H1 (cell line): ENCODE measurements around the gene C1orf174. TPM values are rescaled to one million over a fixed set of nuclear protein-coding genes. Genes with fewer than 3 reads are reported as not detected.

Experiments
- CTCF ChIA-PET: fragments of 300-600 bp; sonication (Branson Sonifier 250); formaldehyde crosslinking; loops from one replicate; lab custom pipeline; 2021; ENCODE audit not compliant: partially characterized antibody; lab: Charles Lee
- POLR2A ChIA-PET: fragments of 300-600 bp; sonication (Branson Sonifier 250); formaldehyde crosslinking; loops from one replicate; lab custom pipeline; 2021; ENCODE audit warnings: inconsistent platforms; ENCODE audit not compliant: partially characterized antibody; lab: Charles Lee
- DNase-seq, 2 experiments: peaks; one replicate each; pipeline versions ENCODE4 v3.0.0 to v3.0.0-alpha.2; 2010 to 2022; ENCODE audit warnings: low spot score in 2 of 2, low read depth in 1 of 2, mixed read lengths in 1 of 2
- FAIRE-seq: peaks from 2 replicates; lab custom pipeline; 2011; peaks lifted over from hg19 to GRCh38; lab: Jason Lieb, UNC
- H2AFZ ChIP-seq: 2 replicates; pipeline ENCODE4 v1.8.1; 2012; ENCODE audit warnings: low read length, inconsistent platforms
- H2AK5ac ChIP-seq: 2 replicates; pipeline ENCODE4 v1.6.1; 2013; ENCODE audit warnings: low read depth, low read length
- H2BK120ac ChIP-seq: replicated peaks from 2 replicates; pipeline ENCODE3; 2013; ENCODE audit warnings: low read depth, low read length, inconsistent platforms
- H2BK12ac ChIP-seq: 2 replicates; pipeline ENCODE4 v1.6.1; 2013; ENCODE audit warnings: low read depth, low read length
- H2BK15ac ChIP-seq: 2 replicates; pipeline ENCODE4 v1.6.1; 2013; ENCODE audit warnings: low read length
- H2BK20ac ChIP-seq: 2 replicates; pipeline ENCODE4 v1.6.1; 2013; ENCODE audit warnings: low read length
- H2BK5ac ChIP-seq: 2 replicates; pipeline ENCODE4 v1.6.1; 2013; ENCODE audit warnings: low read depth, low read length
- H3K14ac ChIP-seq: 2 replicates; pipeline ENCODE4 v1.6.1; 2013; ENCODE audit warnings: inconsistent platforms; ENCODE audit not compliant: insufficient read length
- H3K18ac ChIP-seq: 2 replicates; pipeline ENCODE4 v1.6.1; 2013; ENCODE audit warnings: low read length; ENCODE audit errors: extremely low read depth
- H3K23ac ChIP-seq: 2 replicates; pipeline ENCODE4 v1.6.1; 2013; ENCODE audit warnings: inconsistent platforms; ENCODE audit not compliant: insufficient read length
- H3K23me2 ChIP-seq: 2 replicates; pipeline ENCODE4 v1.6.1; 2013; ENCODE audit warnings: low read depth, low read length
- H3K27ac ChIP-seq: 2 replicates; pipeline ENCODE4 v1.6.1; 2011; ENCODE audit warnings: low read depth, low read length, inconsistent platforms
- H3K27me3 ChIP-seq, 4 experiments: replicated peaks in 1 of 4; 1 replicate in 1 of 4; 2 replicates in 3 of 4; pipeline versions ENCODE4 v1.6.1 to v1.8.1; 2011 to 2013; ENCODE audit warnings: low read length in 3 of 4, mild to moderate bottlenecking in 3 of 4, inconsistent platforms in 2 of 4, mixed read lengths in 2 of 4, moderate library complexity in 1 of 4; ENCODE audit not compliant: control insufficient read depth in 3 of 4, insufficient read depth in 3 of 4; ENCODE audit errors: extremely low read depth in 1 of 4
- H3K36me3 ChIP-seq, 4 experiments: 2 replicates each; pipeline versions ENCODE4 v1.6.1 to v1.8.1; 2011 to 2013; ENCODE audit warnings: mild to moderate bottlenecking in 4 of 4, low read length in 3 of 4, moderate library complexity in 2 of 4, control low read depth in 1 of 4, inconsistent platforms in 1 of 4; ENCODE audit not compliant: insufficient read depth in 4 of 4, control insufficient read depth in 2 of 4
- H3K4ac ChIP-seq: replicated peaks from 2 replicates; pipeline ENCODE3; 2013; ENCODE audit warnings: low read length, low read depth, mixed read lengths, inconsistent platforms; ENCODE audit not compliant: insufficient read length
- H3K4me1 ChIP-seq, 4 experiments: replicated peaks in 1 of 4; 1 replicate in 1 of 4; 2 replicates in 3 of 4; pipeline versions ENCODE4 v1.6.1 to v1.8.1; 2011 to 2013; ENCODE audit warnings: low read length in 3 of 4, inconsistent platforms in 2 of 4, mixed read lengths in 1 of 4; ENCODE audit not compliant: insufficient read depth in 4 of 4, control insufficient read depth in 3 of 4
- H3K4me2 ChIP-seq, 2 experiments: 2 replicates each; pipeline versions ENCODE4 v1.6.1 to v1.8.1; 2011 to 2013; ENCODE audit warnings: low read depth in 2 of 2, low read length in 2 of 2, control low read depth in 1 of 2, inconsistent platforms in 1 of 2, mild to moderate bottlenecking in 1 of 2; ENCODE audit not compliant: insufficient read depth in 1 of 2
- H3K4me3 ChIP-seq, 4 experiments: fragments of 200-600, 300-600 bp in 1 of 4; sonication (generic), shearing (Covaris generic), sonication (Bioruptor Twin) in 1 of 4; 2 replicates each; pipeline versions ENCODE4 v1.5.1 to v1.8.1; 2011 to 2016; ENCODE audit warnings: low read length in 4 of 4, low read depth in 3 of 4, control low read depth in 2 of 4, inconsistent platforms in 2 of 4, mild to moderate bottlenecking in 2 of 4, mixed read lengths in 1 of 4, moderate library complexity in 1 of 4; ENCODE audit not compliant: insufficient read depth in 2 of 4; ENCODE audit errors: extremely low read depth in 1 of 4
- H3K56ac ChIP-seq: replicated peaks from 2 replicates; pipeline ENCODE3; 2013; ENCODE audit warnings: low read depth, mild to moderate bottlenecking, mixed read lengths, low read length, inconsistent platforms; ENCODE audit not compliant: insufficient read length
- H3K79me1 ChIP-seq: 2 replicates; pipeline ENCODE4 v1.6.1; 2013; ENCODE audit warnings: low read depth, low read length, control low read depth
- H3K79me2 ChIP-seq, 2 experiments: 2 replicates each; pipeline versions ENCODE4 v1.6.1 to v1.8.1; 2012 to 2013; ENCODE audit warnings: low read length in 2 of 2, mild to moderate bottlenecking in 2 of 2, inconsistent platforms in 1 of 2; ENCODE audit not compliant: insufficient read depth in 2 of 2, control insufficient read depth in 1 of 2
- H3K9ac ChIP-seq, 4 experiments: replicated peaks in 1 of 4; 1 replicate in 1 of 4; 2 replicates in 3 of 4; pipeline versions ENCODE4 v1.6.1 to v1.8.1; 2011 to 2013; ENCODE audit warnings: low read depth in 3 of 4, low read length in 3 of 4, control low read depth in 2 of 4, mild to moderate bottlenecking in 2 of 4, moderate library complexity in 2 of 4, inconsistent platforms in 1 of 4; ENCODE audit errors: extremely low read depth in 1 of 4
- H3K9me3 ChIP-seq, 2 experiments: 2 replicates each; pipeline versions ENCODE4 v1.6.1 to v1.8.1; 2012 to 2013; ENCODE audit warnings: mild to moderate bottlenecking in 2 of 2, moderate library complexity in 2 of 2, control low read depth in 1 of 2, inconsistent platforms in 1 of 2, low read depth in 1 of 2, low read length in 1 of 2, mixed read lengths in 1 of 2; ENCODE audit not compliant: insufficient read depth in 2 of 2
- H4K20me1 ChIP-seq, 2 experiments: replicated peaks in 1 of 2; 2 replicates each; pipeline versions ENCODE3 to v1.8.1; 2011 to 2013; ENCODE audit warnings: inconsistent platforms in 2 of 2, low read length in 2 of 2, mild to moderate bottlenecking in 1 of 2; ENCODE audit not compliant: insufficient read depth in 2 of 2, control insufficient read depth in 1 of 2
- H4K5ac ChIP-seq: 2 replicates; pipeline ENCODE4 v1.6.1; 2013; ENCODE audit warnings: low read length, low read depth, mixed read lengths, inconsistent platforms; ENCODE audit not compliant: insufficient read length
- H4K8ac ChIP-seq: 2 replicates; pipeline ENCODE4 v1.8.0; 2013; ENCODE audit warnings: mild to moderate bottlenecking, moderate library complexity, low read length, inconsistent platforms; ENCODE audit not compliant: insufficient read depth; ENCODE audit errors: extremely low read depth
- H4K91ac ChIP-seq: replicated peaks from 2 replicates; pipeline ENCODE3; 2013; ENCODE audit warnings: low read length, mixed read lengths, inconsistent platforms; ENCODE audit not compliant: insufficient read length
- CEBPB ChIP-seq: IDR thresholded peaks from 2 replicates; pipeline ENCODE4 v1.6.1; 2012; ENCODE audit warnings: low read depth, low read length
- CREB1 ChIP-seq: IDR thresholded peaks from 2 replicates; pipeline ENCODE4 v1.6.1; 2012; ENCODE audit warnings: inconsistent platforms
- E2F6 ChIP-seq: IDR thresholded peaks from 2 replicates; pipeline ENCODE4 v1.6.1; 2012; ENCODE audit warnings: inconsistent platforms
- GTF2F1 ChIP-seq: IDR thresholded peaks from 2 replicates; pipeline ENCODE4 v1.6.1; 2012; ENCODE audit warnings: low read depth, low read length, improper control_type of control experiment, borderline replicate concordance
- JUND ChIP-seq: IDR thresholded peaks from 2 replicates; pipeline ENCODE4 v1.6.1; 2011; ENCODE audit warnings: mild to moderate bottlenecking, improper control_type of control experiment, low read length
- PHF8 ChIP-seq: fragments of 200-600 bp; sonication (generic); conservative IDR thresholded peaks from 2 replicates; pipeline ENCODE4 v1.7.1; 2012; ENCODE audit warnings: low read depth, mild to moderate bottlenecking, inconsistent platforms, low read length, moderate library complexity
- RAD21 ChIP-seq, 2 experiments: IDR thresholded peaks in 1 of 2; conservative IDR thresholded peaks in 1 of 2; 2 replicates each; pipeline ENCODE4 v1.6.1; 2011; ENCODE audit warnings: low read depth in 2 of 2, low read length in 2 of 2, improper control_type of control experiment in 1 of 2, inconsistent platforms in 1 of 2, mild to moderate bottlenecking in 1 of 2, moderate library complexity in 1 of 2
- RNF2 ChIP-seq: fragments of 200-900, 300-1000 bp; sonication (generic); IDR thresholded peaks from 2 replicates; pipeline ENCODE4 v1.7.1; 2016; ENCODE audit warnings: borderline replicate concordance, low read depth, mild to moderate bottlenecking, antibody characterized with exemption, low read length; ENCODE audit not compliant: poor library complexity, severe bottlenecking; ENCODE audit errors: missing control alignments
- SP2 ChIP-seq: IDR thresholded peaks from 2 replicates; pipeline ENCODE4 v1.6.1; 2012; ENCODE audit warnings: mild to moderate bottlenecking, low read length, inconsistent platforms
- TAF7 ChIP-seq: optimal IDR thresholded peaks from 2 replicates; pipeline ENCODE3; 2011; ENCODE audit warnings: low read depth, mild to moderate bottlenecking, inconsistent platforms, low read length, moderate library complexity, borderline replicate concordance
- USF2 ChIP-seq: IDR thresholded peaks from 2 replicates; pipeline ENCODE4 v1.6.1; 2011; ENCODE audit warnings: low read length, improper control_type of control experiment
- YY1 ChIP-seq: IDR thresholded peaks from 2 replicates; pipeline ENCODE4 v1.6.1; 2011; ENCODE audit warnings: low read depth, mild to moderate bottlenecking, low read length
- WGBS, 2 experiments: shearing (Covaris generic) in 1 of 2; methylation state at CpG; one replicate each; pipeline versions ENCODE4 v1.1.6 to v1.1.7; 2013 to 2015; ENCODE audit warnings: low lambda C conversion rate in 2 of 2, mixed read lengths in 2 of 2, inconsistent platforms in 1 of 2, low coverage in 1 of 2, missing lambda C conversion rate in 1 of 2; ENCODE audit not compliant: insufficient replicate concordance in 2 of 2, insufficient coverage in 1 of 2, insufficient read length in 1 of 2; ENCODE audit errors: extremely low coverage in 1 of 2, missing lambda C conversion rate in 1 of 2; 5-methylcytosine and 5-hydroxymethylcytosine counted together
- polyA plus RNA-seq, 7 experiments: library from polyadenylated mRNA; depleted of rRNA in 3 of 7; stranded (reverse) in 5 of 7; unstranded in 2 of 7; fragments of >200 nt in 5 of 7; fragments of 200-250 nt in 2 of 7; gene quantifications; 1 replicate in 5 of 7; 2 replicates in 1 of 7; 4 replicates in 1 of 7; pipeline versions ENCODE4 v1.2.1 to v1.2.3, GENCODE V29; 2011 to 2013; ENCODE audit warnings: missing spikeins in 2 of 7, mixed read lengths in 2 of 7
- total RNA-seq: library from RNA; stranded (reverse); fragmentation: NEBNext Ultra II Directional; extraction: Animal tissue kit (Norgen Biotek cat#: 25700); gene quantifications from 2 replicates; pipeline ENCODE4 v1.2.1, GENCODE V29; 2021

C1orf174 gene
- total and polyA plus RNA-seq, 2 of the 8 experiments (the other 6 are each of a cell fraction or from before 2014, with no cell fraction given) = 28.4 to 32.4 TPM

GRCh38 chr1:3846541-3846940, 53.5 kb downstream of the C1orf174 start:
- Histone ChIP-seq H2AK5ac (no peak overlapping the region), H3K27ac (no peak overlapping the region), H2AFZ (no peak overlapping the region), H2BK20ac (no peak overlapping the region), H2BK15ac (no peak overlapping the region), H3K36me3 (peaks cover 0 to 20% (median 2%) of the 10 kb centered on the region in 4 experiments; a peak in 2 of 8 replicates), H2BK5ac (no peak overlapping the region), H4K20me1 (peaks cover 0 to 2% of the 10 kb centered on the region in 2 experiments), H3K9ac (no peak overlapping the region), H3K4me2 (no peak overlapping the region), H3K56ac (no peak overlapping the region), H4K91ac (no peak overlapping the region), H4K8ac (no peak overlapping the region), H3K9me3 (no peaks in the 10 kb centered on the region), H4K5ac (no peak overlapping the region), H2BK12ac (no peak overlapping the region), H3K18ac (no peak overlapping the region), H2BK120ac (no peak overlapping the region), H3K4ac (no peak overlapping the region), H3K79me2 (no peaks in the 10 kb centered on the region), H3K4me1 (no peaks in the 10 kb centered on the region), H3K4me3 (no peak overlapping the region), H3K23me2 (no peaks in the 10 kb centered on the region), H3K23ac (no peak overlapping the region), H3K27me3 (no peaks in the 10 kb centered on the region), H3K79me1 (no peaks in the 10 kb centered on the region), H3K14ac (no peak overlapping the region)
- CTCF ChIA-PET = interaction anchor here (1.7 kb wide), 1 partner anchor 11 kb away, joined by 5 read pairs; the partner anchor contains the start of gene DFFB
- POLR2A ChIA-PET = no interaction called here
- 96% methylated on average over 3 of the region's 3 CpGs; no CpG with 5 or more reads in 1 of the 2 experiments for WGBS, 2 experiments
- FAIRE-seq = no peak
- no peak for DNase-seq
- TF ChIP-seq PHF8 (no peak), YY1 (no peak), GTF2F1 (no peak), RNF2 (no peak), USF2 (no peak), CEBPB (no peak), RAD21 (IDR thresholded peaks at IDR 0.05 in 1 of 2, conservative IDR thresholded peaks at IDR 0.05 in 1 of 2; ENCODE audit: low read depth in 2 of 2, low read length in 2 of 2) (no peak), JUND (no peak), TAF7 (no peak), CREB1 (no peak), E2F6 (no peak), SP2 (no peak)
